Measurements from ENCODE around the gene PHOSPHO1.

Gene PHOSPHO1

GRCh38 chr17:49195751-49196150 is 34.8 kb downstream of the PHOSPHO1 start:
- TF ChIP-seq GATA3 (IDR thresholded peaks at IDR 0.05; ENCODE audit: low read depth, low read length) (no peak), GATA2 (IDR thresholded peaks at IDR 0.05; ENCODE audit: low read depth, low read length) (no peak)

DNA sequence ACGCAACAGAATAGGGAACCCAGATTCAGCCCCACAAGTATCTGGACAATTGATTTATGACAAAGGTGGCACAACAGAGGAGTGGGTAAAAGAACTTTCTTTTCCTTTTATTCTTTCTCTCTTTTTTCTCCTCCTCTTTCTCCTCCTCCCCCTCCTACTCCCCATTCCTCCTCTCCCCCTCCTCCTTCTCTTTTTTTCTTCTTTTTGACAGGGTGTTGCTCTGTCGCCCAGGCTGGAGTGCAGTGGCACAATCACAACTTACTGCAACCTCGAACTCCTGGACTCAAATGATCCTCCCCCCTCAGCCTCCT is 36.3 kb downstream of the PHOSPHO1 start:
- no peak for TF ChIP-seq GATA2 (IDR thresholded peaks at IDR 0.05; ENCODE audit: low read depth, low read length)
- TF ChIP-seq GATA3 (IDR thresholded peaks at IDR 0.05; ENCODE audit: low read depth, low read length): no peak

- TF ChIP-seq GATA2 (IDR thresholded peaks at IDR 0.05; ENCODE audit: low read depth, low read length): no peak
- TF ChIP-seq GATA3 (IDR thresholded peaks at IDR 0.05; ENCODE audit: low read depth, low read length): no peak
Measured at GRCh38 chr17:49193513-49194296, 36.9 kb downstream of the PHOSPHO1 start.

GRCh38 chr17:49191917-49192741 is 38.5 kb downstream of the PHOSPHO1 start:
- peak; percentile 13; the same call in 1 of the 2 replicates for TF ChIP-seq GATA2 (IDR thresholded peaks at IDR 0.05; ENCODE audit: low read depth, low read length)
- TF ChIP-seq GATA3 (IDR thresholded peaks at IDR 0.05; ENCODE audit: low read depth, low read length): no peak

- TF ChIP-seq GATA3 (IDR thresholded peaks at IDR 0.05; ENCODE audit: low read depth, low read length): no peak
- peak; percentile 40; the same call in 1 of the 2 replicates for TF ChIP-seq GATA2 (IDR thresholded peaks at IDR 0.05; ENCODE audit: low read depth, low read length)
Measured at GRCh38 chr17:49191409-49191916, 39.1 kb downstream of the PHOSPHO1 start.

DNA sequence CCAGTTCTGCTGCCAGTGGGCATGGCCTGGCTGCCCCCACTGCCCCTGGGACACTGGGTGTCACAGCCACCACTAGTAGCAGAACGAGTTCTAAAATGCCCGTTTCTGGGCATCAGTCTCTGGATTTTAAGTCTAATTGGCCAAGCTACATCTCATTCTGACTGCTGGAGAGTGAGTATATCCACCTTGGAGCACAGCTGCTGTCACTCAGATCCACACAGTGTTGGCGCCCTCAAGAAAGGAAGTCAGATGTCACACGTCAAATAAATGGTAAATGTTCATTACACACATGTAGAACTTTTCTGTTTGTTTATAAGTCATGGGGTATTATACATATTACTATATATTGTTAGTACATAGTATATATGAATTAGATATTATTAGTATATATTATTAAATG is 39.7 kb downstream of the PHOSPHO1 start:
- TF ChIP-seq GATA2 (IDR thresholded peaks at IDR 0.05; ENCODE audit: low read depth, low read length) (no peak), GATA3 (IDR thresholded peaks at IDR 0.05; ENCODE audit: low read depth, low read length) (no peak)

DNA sequence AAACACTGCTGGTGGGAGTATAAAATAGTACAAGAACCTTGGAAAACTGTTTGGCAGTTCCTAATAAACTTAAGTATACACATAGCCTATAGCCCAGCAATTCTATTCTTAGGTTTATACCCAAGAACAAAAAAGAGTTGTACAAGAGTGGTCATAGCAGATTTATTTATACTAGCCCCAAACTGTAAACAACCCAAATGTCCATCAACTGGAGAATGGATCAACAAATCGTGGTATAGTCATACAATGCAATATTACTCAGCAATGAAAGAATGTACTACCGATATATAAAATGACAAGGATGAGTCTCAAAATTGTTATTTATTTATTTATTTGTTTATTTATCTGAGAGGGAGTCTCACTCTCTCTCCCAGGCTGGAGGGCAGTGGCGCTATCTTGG is 43.3 kb downstream of the PHOSPHO1 start:
- no peak for TF ChIP-seq GATA3 (IDR thresholded peaks at IDR 0.05; ENCODE audit: low read depth, low read length)
- TF ChIP-seq GATA2 (IDR thresholded peaks at IDR 0.05; ENCODE audit: low read depth, low read length): no peak

DNA sequence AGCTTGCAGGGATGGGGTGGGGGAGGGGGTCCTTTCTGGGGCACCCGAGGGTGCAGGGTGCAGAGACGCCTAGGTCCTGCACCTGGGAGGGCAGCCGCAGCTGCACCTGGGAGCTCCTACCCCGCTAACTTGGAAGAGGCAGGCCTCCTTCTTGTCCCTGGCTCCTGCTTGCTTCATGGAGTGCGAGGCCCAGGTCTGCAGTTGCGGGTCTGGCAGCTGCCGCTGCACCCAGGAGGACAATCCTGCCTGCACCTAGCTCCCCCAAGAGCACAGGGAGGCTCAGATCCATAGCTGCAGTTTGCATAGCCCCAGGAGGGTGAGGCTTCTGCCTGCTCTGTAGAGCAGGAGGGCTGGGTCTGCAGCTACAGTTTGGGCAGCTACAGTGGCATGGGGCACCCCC is 46.8 kb downstream of the PHOSPHO1 start:
- no peak for TF ChIP-seq GATA3 (IDR thresholded peaks at IDR 0.05; ENCODE audit: low read depth, low read length)
- no peak for TF ChIP-seq GATA2 (IDR thresholded peaks at IDR 0.05; ENCODE audit: low read depth, low read length)

DNA sequence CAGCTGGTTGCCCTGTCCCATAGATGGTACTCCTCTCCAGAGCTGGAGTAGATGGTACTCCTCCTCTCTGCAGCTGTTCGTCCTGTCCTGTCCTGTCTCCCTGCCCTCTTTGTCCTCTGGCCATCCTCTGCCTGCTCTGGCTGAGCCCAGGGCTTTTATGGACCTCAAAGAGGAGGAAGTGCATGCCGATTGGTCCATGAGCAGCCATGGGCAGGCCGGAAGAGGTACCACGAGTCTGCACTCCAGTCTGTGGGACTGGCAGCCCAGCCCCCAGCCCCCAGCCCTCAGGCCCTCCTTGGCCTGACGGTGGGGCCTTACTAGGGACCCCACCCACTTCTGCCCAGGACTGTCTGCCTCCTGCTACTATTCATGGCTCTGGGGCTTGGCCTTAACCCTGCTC is 47.2 kb downstream of the PHOSPHO1 start:
- TF ChIP-seq GATA2 (IDR thresholded peaks at IDR 0.05; ENCODE audit: low read depth, low read length) (no peak), GATA3 (IDR thresholded peaks at IDR 0.05; ENCODE audit: low read depth, low read length) (no peak)

GRCh38 chr17:49180998-49181635 is 49.5 kb downstream of the PHOSPHO1 start:
- no peak for TF ChIP-seq GATA2 (IDR thresholded peaks at IDR 0.05; ENCODE audit: low read depth, low read length)
- no peak for TF ChIP-seq GATA3 (IDR thresholded peaks at IDR 0.05; ENCODE audit: low read depth, low read length)

DNA sequence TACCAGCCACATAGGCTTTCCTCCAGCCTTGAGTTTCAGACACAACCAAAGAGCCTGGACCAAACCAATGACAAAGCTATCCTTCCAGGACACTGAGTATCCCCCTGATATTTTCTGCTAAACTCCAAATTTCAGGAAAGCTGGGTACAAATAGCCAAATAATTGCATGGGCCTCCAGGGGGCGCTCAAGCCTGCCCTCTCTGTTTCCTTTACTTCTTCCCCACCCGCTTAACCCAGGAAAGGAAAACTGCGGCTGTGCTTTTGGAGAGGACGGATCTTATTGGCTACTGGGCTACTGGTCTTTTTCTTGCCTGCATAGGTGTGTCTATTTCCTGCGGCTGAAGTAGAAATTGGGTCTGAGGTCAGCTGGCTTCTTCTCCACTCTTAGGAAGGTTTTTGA is 50.3 kb downstream of the PHOSPHO1 start:
- TF ChIP-seq GATA3 (IDR thresholded peaks at IDR 0.05; ENCODE audit: low read depth, low read length): no peak
- TF ChIP-seq GATA2 (IDR thresholded peaks at IDR 0.05; ENCODE audit: low read depth, low read length): no peak

Measured in SH-SY5Y (cell line).